Measurements from ENCODE around the gene NXN.
"Not testable (repeated sequence)": the region's sequence is repeated elsewhere in the genome, so short reads cannot be mapped to it uniquely, and the experiment has no call there.

- TF ChIP-seq CTCF, POLR2A (IDR thresholded peaks at IDR 0.05): not testable (repeated sequence)
Measured at GRCh38 chr17:785901-786300, 193.7 kb downstream of the NXN start.
